ENCODE measurements around the gene ACVR1. TPM values are rescaled to one million over a fixed set of nuclear protein-coding genes. Genes with fewer than 3 reads are reported as not detected.
A peak's percentile ranks its signal among the peaks of the same experiment; 100 is the strongest.
"Not testable (repeated sequence)": the region's sequence is repeated elsewhere in the genome, so short reads cannot be mapped to it uniquely, and the experiment has no call there.

The ACVR1 gene
- total RNA-seq, 2 donors from 2014 or later: 16.0 to 27.0 TPM

DNA sequence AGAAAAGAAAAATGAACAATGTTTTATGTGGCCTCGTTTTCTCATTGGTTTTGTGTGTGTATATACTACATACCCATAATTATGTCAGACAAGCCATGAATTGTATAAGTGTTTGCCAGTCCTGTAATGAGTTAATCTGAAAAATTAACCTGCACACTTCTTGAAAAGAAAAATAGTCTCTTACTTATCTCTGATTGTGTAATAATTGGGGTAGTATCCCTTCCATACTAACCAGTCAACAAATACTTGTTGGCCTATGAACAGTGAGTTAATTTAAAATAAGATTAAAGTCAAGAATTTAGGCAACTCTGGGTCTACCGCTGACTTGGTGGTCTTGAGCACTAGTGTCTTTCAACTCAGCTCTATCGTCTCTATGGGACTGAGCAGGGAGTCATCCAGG, 48.8 kb downstream of the ACVR1 start:
- ATAC-seq: no peak
- H3K27ac Mint-ChIP-seq: no peak overlapping the region

DNA sequence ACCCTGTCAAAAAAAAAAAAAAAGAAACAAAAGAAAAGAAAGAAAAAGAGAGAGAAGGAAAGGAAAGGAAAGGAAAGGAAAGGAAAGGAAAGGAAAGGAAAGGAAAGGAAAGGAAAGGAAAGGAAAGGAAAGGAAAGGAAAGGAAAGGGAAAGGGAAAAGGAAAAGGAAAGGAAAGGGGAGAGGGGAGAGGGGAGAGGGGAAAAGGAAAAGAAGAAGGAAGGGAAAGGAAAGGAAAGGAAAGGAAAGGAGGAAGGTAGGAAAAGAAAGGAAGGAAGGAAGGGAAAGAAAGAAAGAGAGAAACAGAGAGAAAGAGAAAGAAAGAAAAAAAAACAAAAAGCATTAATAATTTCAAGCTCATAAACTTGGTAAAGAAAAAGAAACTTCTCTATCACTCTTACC, 49.5 kb downstream of the ACVR1 start:
- Mint-ChIP-seq H3K36me3 (peaks cover 16 to 21% of the 10 kb centered on the region in 2 donors), H3K27ac (peak overlapping the region in 1 of 2 donors; percentile 90)
- ATAC-seq; DNase-seq (ENCODE audit: low spot score in 2 of 2); H3K9me3 Mint-ChIP-seq: not testable (repeated sequence)

More for the DNA sequence above, 48.8 kb downstream of the ACVR1 start:
- Mint-ChIP-seq H3K36me3 (peaks cover 16 to 21% of the 10 kb centered on the region in 2 donors), H3K9me3 (no peaks in the 10 kb centered on the region)
- no peak for DNase-seq (ENCODE audit: low spot score in 2 of 2)

DNA sequence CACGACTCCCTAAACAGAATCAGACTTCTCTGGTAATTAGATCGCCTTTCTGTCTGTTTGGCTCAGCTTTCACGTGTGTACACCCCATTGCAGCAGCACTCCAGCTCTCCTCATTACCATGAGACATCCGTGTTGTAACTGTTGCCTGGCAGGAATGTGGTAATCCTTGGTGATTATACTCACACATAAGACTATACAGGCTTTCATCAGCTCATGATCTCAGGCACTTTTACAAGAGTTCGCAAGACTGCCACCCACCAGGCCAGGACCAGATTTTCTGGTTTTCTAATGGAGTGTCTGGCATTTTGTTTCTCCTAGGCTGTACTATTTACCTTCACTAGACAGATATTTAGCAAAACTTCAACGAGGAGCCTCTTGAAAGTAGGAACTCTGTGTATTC, 50.2 kb downstream of the ACVR1 start:
- no peak for ATAC-seq
- H3K27ac Mint-ChIP-seq: no peak overlapping the region
- DNase-seq (ENCODE audit: low spot score in 2 of 2): no peak
- peaks cover 16% of the 10 kb centered on the region in 2 donors for H3K36me3 Mint-ChIP-seq
- no peaks in the 10 kb centered on the region for H3K9me3 Mint-ChIP-seq

DNA sequence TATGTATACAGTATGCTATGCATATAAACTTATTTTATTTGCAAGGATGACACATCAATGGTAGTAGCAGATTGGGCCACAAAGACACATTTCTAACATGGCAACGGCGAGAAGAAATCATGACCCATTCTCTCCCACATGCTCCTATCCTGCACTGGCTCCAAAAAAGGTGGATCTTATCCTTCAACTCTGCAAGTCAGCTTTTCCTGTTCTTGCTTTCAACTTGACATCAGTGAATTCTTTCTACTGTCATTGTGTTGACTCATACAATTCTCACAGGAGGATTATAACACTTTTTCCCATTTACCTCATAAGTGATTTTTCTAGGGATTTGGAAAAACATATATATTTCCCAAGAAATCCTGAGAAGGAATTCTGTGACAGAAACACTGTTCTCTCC, 53.1 kb downstream of the ACVR1 start:
- Mint-ChIP-seq H3K36me3 (peaks cover 14 to 24% of the 10 kb centered on the region in 2 donors), H3K27ac (no peak overlapping the region), H3K9me3 (no peaks in the 10 kb centered on the region)
- ATAC-seq (no peak), DNase-seq (ENCODE audit: low spot score in 2 of 2) (no peak)

DNA sequence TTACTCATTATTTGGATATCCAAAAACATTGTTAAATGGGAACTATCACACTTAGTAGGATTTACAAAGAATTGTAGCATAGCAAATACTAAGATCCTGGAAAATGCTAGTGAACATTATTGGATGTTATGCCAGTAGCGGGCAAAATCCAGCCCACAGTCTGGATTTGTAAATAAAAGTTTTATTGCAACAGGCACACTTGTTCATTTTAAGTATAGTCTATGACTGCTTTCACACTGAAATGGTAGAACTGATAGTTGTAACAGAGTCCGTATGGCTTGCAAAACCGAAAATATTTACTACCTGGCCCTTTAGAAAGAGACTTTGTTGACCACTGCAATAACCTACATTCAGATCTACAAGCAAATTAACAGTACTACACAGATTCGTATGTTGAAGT, 53.6 kb downstream of the ACVR1 start:
- no peak overlapping the region for H3K27ac Mint-ChIP-seq
- DNase-seq (ENCODE audit: low spot score in 2 of 2): no peak
- ATAC-seq: no peak
- H3K9me3 Mint-ChIP-seq: no peaks in the 10 kb centered on the region
- peaks cover 14 to 28% of the 10 kb centered on the region in 2 donors for H3K36me3 Mint-ChIP-seq

DNA sequence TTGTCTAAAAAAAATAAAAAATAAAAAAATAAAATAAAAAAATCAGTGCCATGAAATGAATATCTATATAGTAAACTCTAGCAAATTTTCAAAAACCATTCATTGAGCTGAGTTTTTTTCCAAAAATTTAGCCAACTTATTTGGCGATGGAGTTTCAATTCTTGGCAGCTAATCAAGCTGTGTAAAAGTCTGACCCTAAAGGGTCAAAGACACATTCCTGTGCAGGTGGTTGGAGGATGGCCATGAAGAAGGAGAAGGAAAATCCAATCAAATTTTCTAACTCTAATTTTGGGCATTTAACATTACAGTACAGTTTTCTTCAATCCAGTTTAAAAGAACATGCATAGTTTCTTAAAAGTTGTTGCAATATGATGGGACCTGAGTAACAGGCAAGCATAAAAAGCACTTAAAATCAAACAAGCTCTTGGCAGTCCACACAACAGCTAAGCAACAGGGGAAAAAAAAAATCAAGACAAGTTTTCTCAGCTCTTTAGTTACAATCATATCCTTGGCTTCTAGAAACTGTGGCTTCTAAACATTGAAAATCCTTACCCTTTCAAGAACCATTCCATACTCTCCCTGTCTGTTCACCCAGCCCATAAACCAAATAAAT, 54.5 kb downstream of the ACVR1 start:
- Mint-ChIP-seq H3K9me3 (no peaks in the 10 kb centered on the region), H3K27ac (no peak overlapping the region), H3K36me3 (peaks cover 23 to 36% of the 10 kb centered on the region in 2 donors)
- no peak for ATAC-seq
- DNase-seq (ENCODE audit: low spot score in 2 of 2): no peak

DNA sequence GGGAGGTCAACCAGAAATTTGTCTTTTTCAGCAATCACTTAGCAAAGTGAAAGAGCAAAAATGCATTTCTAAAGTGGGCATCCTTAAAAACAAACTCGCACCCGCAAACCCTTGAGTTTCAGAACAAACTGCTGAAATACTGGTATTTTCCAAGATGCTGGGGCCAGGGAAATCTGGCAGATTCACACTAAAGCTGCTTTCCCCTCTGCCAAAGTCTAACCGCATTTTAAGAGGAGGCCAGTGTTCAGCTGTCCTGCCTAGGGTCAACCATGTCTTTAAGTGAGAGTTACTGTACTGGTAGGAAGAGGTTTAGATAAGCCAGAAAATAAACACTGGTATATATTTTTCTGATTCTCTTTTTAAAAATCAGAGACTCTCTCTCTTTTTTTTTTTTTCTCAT, 55.9 kb downstream of the ACVR1 start:
- no peak overlapping the region for H3K27ac Mint-ChIP-seq
- ATAC-seq (no peak), DNase-seq (ENCODE audit: low spot score in 2 of 2) (no peak)
- no peaks in the 10 kb centered on the region for H3K9me3 Mint-ChIP-seq
- H3K36me3 Mint-ChIP-seq: peaks cover 22 to 36% of the 10 kb centered on the region in 2 donors

DNA sequence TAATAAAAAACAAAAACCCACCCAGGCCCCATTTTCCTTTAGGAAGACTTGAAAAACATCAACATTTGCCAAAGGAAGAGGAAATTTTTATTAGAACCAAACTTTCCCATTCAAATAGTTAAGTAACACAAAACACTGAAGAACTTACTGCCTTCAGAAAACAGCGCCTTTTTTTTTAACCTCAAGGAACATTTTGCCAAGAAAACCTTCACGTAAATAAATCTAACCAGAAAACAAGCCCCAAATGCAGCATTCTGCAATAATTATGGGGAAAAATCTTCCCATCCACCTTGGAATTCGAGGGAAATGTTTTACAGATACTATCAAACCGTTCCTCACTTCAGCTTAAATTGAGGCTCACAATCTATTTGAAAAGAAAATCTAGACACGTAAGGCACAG, 56.4 kb downstream of the ACVR1 start:
- DNase-seq (ENCODE audit: low spot score in 2 of 2) (no peak), ATAC-seq (no peak)
- Mint-ChIP-seq H3K9me3 (no peaks in the 10 kb centered on the region), H3K27ac (no peak overlapping the region), H3K36me3 (peaks cover 21 to 32% of the 10 kb centered on the region in 2 donors)

DNA sequence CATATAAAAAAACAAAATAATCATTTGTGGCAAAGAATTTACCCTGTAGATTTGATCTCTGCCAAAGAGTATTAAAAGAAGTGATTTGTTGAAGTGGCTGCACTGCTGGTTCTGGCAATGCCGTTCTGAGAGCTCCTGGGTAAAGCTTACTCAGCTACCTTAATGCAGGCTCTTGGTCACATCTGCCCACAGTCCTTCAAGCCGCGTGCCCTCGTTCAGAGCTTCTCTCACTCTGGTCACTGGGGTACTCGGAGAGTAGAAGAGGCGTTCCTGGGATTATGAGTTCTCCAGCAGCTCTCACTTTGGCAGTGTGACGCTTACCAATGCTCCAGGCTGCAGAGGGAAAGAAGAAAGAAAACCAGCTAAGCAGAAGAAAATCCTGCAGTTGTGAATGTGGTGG, 57.9 kb downstream of the ACVR1 start:
- Mint-ChIP-seq H3K27ac (no peak overlapping the region), H3K9me3 (no peaks in the 10 kb centered on the region), H3K36me3 (peaks cover 21 to 32% of the 10 kb centered on the region in 2 donors)
- ATAC-seq (no peak), DNase-seq (ENCODE audit: low spot score in 2 of 2) (no peak)

DNA sequence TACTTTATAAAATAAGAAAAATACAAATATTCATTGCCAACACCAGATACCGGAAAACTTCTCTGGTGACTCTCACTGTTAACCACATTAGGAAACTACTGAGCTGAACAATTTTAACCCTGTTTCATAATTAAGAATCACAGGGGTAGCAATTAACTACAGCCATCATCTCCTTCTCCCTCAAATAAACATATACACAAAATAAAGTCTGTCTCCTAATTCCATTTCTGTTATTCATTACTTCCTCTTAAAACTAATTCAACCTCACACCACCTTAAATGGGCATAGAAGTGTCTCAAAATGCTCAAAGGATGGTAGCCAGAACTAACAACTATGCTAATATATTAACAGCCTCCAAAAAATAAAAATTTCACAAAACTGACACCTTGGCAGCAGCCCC, 60.7 kb downstream of the ACVR1 start:
- Mint-ChIP-seq H3K36me3 (peaks cover 21 to 50% of the 10 kb centered on the region in 2 donors), H3K9me3 (no peaks in the 10 kb centered on the region), H3K27ac (no peak overlapping the region)
- ATAC-seq (no peak), DNase-seq (ENCODE audit: low spot score in 2 of 2) (no peak)

DNA sequence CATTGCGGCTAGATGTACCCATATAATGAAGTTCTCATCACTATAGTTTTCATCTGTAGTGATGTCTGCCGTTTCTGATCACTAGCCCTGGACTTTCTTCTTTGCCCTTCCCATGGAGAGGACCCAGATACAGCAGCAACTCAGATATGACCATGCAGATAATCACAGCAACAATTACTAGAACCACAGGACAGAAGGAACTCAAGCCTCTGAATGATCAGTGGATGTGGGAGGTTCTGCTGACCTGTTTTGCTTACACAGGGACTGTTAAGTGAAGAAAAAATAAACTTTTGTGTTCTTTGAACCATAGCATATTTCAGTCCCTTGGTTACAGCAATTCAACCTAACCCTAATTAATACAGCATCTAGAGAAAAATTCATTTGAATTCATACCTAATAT, 62.7 kb downstream of the ACVR1 start:
- H3K27ac Mint-ChIP-seq: no peak overlapping the region
- H3K9me3 Mint-ChIP-seq: peaks cover 0 to 4% of the 10 kb centered on the region in 2 donors
- peaks cover 24 to 49% of the 10 kb centered on the region in 2 donors for H3K36me3 Mint-ChIP-seq
- DNase-seq (ENCODE audit: low spot score in 2 of 2): no peak
- no peak for ATAC-seq

DNA sequence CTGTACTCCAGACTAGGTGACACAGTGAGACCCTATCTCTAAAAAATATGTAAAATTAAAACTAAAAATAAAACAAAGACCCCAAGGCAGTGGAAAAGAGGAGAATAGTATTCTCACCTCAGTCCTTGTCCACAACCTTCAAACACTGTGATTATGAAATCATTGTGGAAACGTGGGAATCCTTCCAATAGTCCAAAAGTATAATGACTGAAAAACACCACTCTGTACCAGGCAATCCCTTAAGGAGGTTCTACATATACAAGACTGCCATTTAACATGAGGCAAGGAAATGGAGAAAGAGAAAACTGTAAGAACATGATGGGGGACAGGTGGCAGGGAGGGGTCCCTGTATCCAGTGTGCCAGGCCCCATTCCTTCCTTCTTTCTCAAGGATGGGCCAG, 66.1 kb downstream of the ACVR1 start:
- no peak for ATAC-seq
- Mint-ChIP-seq H3K36me3 (peaks cover 5 to 31% of the 10 kb centered on the region in 2 donors), H3K9me3 (peaks cover 0 to 4% of the 10 kb centered on the region in 2 donors), H3K27ac (peak overlapping the region in 1 of 2 donors; percentile 1)
- DNase-seq (ENCODE audit: low spot score in 2 of 2): no peak

DNA sequence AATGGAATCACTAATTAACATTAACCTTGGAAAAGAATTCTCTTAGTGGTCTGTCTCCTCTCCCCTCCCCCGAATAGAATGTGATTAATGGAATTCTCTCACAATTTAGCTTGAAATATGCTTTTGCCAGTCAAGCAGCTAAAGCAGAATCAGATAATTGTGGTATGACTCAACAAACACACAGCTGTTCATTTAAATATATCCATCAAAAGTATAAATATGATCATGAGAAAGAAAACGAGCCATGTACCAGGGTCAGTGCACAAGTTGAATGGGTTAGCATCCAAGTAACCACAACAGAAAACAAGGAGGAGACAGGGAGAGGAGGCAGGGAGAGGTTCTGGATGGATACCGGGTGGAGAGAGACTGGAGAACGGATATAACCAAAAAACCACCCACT, 66.9 kb downstream of the ACVR1 start:
- Mint-ChIP-seq H3K27ac (no peak overlapping the region), H3K9me3 (peaks cover 0 to 4% of the 10 kb centered on the region in 2 donors), H3K36me3 (peaks cover 5 to 31% of the 10 kb centered on the region in 2 donors)
- no peak for DNase-seq (ENCODE audit: low spot score in 2 of 2)
- ATAC-seq: no peak

DNA sequence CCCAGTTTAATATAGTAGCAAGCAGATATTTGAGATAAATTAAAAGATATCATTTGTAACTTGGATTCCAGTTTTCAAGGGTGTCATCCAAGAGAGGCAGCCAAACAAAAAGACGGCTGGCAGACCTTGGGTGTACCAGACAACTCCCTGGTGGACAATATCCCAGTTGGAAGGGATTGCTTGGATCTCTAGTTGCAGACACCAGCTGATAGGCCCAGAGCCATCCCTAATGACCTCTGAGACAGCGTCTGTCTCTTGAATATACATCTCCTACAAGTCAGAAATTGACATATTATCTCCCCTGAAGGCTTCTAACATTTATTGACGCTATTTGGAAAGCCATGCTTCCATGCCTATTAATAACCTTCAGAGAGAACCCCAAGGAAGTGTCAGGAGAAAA, 67.7 kb downstream of the ACVR1 start:
- Mint-ChIP-seq H3K36me3 (peaks cover 5 to 27% of the 10 kb centered on the region in 2 donors), H3K9me3 (peaks cover 0 to 4% of the 10 kb centered on the region in 2 donors), H3K27ac (no peak overlapping the region)
- DNase-seq (ENCODE audit: low spot score in 2 of 2): no peak
- no peak for ATAC-seq

DNA sequence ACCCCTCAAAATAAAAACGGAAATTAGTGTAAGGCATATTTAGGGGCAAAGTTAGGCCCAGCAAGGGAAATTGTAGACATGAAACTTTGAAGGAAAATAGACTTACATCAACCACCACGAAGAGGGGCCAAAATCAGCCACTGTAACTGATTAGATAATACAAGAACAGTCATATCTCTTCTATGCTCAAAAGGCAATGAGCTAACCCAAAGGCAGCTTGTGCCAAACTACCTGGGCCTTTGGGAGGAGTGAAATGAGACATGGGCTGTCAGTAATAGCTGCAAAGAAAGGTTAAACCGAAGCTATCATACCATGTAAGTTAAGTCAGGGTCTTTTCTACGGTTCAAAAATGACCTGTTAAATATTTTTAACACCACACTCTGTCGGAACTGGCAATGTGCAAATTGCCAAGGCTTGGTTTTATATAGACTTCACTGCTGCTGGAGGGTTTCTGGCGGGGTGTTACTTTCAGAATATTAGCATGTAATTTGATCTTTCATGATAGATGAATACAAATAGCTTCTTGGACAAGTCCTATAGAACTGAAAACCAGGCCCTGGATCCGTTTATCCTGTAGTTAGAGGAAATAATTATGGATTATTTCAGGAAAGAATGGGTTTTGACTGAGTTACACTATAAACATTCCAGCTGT, 69.6 kb downstream of the ACVR1 start:
- peak overlapping the region in 1 of 2 donors; percentile 9 for H3K27ac Mint-ChIP-seq
- peaks cover 0 to 4% of the 10 kb centered on the region in 2 donors for H3K9me3 Mint-ChIP-seq

DNA sequence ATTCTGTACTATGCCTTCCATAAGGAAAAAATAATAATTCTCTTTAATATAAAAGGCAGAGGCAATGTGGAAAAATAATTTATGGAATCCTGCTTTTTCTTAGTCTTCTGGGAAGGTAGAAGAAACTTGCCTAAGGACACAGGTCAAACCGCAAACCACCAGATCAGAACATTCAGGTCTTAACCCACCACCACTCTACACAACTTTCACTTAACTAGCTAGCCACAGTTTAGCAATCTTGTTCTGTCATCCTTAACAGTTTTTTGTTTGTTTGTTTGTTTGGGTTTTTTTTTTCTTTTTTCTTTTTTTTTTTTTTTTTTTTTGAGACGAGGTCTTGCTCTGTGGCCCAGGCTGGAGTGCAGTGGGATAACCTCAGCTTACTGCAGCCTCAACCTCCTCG, 70.6 kb downstream of the ACVR1 start:
- Mint-ChIP-seq H3K27ac (no peak overlapping the region), H3K36me3 (peaks cover 5 to 11% of the 10 kb centered on the region in 2 donors), H3K9me3 (peaks cover 0 to 4% of the 10 kb centered on the region in 2 donors)
- DNase-seq (ENCODE audit: low spot score in 2 of 2) (no peak), ATAC-seq (no peak)

More for the DNA sequence above, 69.6 kb downstream of the ACVR1 start:
- no peak for ATAC-seq
- H3K36me3 Mint-ChIP-seq: peaks cover 5 to 15% of the 10 kb centered on the region in 2 donors
- no peak for DNase-seq (ENCODE audit: low spot score in 2 of 2)

DNA sequence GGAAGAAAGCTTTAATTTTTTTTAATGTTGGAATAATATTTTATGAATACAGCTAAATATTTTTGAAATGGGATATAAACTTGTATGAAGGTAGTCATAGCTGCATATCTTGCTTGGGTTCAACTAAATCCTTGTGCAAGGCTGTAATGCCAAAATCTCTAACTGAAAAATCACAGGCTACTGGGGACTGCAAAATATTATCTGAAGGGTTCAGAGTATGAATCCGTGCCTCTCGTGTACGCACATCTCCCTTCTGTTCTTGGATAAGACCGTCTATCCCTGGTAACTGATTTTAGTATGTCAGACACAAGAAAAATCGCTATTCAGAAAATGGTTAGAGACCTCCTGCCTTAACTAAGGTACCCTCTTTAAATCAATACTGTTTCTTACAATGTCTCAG, 71.8 kb downstream of the ACVR1 start:
- ATAC-seq: no peak
- peaks cover 4 to 9% of the 10 kb centered on the region in 2 donors for H3K36me3 Mint-ChIP-seq
- peaks cover 0 to 3% of the 10 kb centered on the region in 2 donors for H3K9me3 Mint-ChIP-seq
- DNase-seq (ENCODE audit: low spot score in 2 of 2): no peak
- H3K27ac Mint-ChIP-seq: no peak overlapping the region

DNA sequence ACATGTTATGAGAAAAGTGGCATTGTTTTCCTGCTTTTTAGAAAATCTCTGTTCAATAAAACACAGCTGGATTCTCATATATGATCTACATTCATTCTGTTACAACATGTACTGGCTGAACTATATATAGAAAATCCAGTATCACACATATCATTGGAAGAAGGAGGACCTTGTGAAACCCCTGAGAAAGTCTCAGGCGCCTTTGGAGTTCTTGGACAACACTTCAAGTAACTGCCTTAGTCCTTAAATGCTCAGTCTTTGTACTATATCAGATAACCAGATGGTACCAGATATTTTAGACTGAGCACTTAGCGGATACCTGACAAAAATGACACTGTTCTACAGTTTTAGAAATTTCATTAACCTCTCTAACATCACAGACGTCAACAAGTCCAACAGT, 72.2 kb downstream of the ACVR1 start:
- Mint-ChIP-seq H3K27ac (no peak overlapping the region), H3K36me3 (peaks cover 0 to 9% of the 10 kb centered on the region in 2 donors), H3K9me3 (no peaks in the 10 kb centered on the region)
- ATAC-seq (no peak), DNase-seq (ENCODE audit: low spot score in 2 of 2) (no peak)
